Fibroblast of skin of scalp (primary cell): ENCODE measurements around the gene STK35.
"Not testable (repeated sequence)": the region's sequence is repeated elsewhere in the genome, so short reads cannot be mapped to it uniquely, and the experiment has no call there.

ENCODE experiments used
- DNase-seq: peaks from one replicate; pipeline ENCODE4 v3.0.0-alpha.2; 2013

The STK35 gene

DNA sequence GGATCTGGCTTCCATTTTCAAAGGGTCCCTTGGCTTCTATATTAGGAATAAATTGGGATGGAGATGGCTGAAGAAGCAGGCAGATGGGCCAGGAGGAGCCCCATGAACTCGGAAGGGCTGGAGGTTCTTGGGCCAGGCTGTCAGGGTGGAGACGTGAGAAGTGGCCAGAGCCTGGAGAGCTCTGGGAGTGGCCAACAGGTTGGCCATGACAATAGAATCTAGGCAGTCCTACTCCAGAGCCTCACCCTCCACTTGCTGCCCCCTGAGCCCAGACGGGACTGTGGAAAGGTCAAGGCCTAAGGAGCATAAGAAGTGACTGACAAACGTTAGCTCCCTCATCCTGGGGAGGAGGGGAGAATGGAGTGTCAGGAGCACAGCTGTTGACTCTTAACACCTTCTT, 62.1 kb downstream of the STK35 start:
- DNase-seq, result no peak

- DNase-seq, result no peak
Measured at GRCh38 chr20:2164421-2164820, 62.8 kb downstream of the STK35 start.

DNA sequence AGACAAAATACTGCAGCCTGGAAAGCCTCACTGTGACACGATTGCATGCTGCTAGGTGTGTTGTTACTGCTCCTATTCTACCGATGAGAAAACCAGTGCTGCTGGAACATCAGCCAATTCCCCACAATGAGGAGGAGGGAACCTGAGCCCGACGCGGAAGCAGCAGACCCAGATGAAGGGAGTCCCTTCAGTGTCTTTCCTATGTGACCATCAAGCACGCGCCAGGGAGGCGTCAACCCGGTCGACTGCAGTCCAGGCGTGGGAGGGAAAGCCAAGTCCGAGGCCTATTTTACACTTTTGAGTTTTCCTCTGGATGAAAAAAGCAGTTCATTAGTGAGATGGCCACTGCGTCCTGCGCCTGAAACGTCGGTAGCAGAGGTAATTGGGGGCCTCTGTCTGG, 63.3 kb downstream of the STK35 start:
- no peak for DNase-seq

- DNase-seq, result no peak
Measured at GRCh38 chr20:2165871-2166270, 64.2 kb downstream of the STK35 start.

- no peak for DNase-seq
Measured at GRCh38 chr20:2167112-2167511, 65.5 kb downstream of the STK35 start.

DNA sequence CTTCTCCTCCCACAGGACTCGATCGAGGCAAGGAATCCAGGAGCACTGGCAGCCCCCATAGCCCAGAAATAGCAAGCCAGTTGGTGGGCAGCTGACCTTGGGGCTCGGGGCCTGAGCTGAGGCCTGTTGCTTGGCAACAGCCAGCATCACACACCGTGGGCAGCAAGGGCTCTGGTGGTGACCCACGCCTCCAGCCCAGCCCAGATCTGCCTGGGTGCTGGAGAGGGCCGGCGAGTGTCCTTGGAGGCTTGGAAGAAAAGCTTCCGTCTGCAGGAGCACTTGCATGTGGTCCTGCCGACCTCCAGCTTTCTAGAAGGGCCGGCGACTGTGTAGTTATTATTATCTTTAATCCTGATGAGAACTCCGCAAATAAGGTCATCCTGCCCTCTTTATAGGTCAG, 67.3 kb downstream of the STK35 start:
- DNase-seq, result no peak

DNA sequence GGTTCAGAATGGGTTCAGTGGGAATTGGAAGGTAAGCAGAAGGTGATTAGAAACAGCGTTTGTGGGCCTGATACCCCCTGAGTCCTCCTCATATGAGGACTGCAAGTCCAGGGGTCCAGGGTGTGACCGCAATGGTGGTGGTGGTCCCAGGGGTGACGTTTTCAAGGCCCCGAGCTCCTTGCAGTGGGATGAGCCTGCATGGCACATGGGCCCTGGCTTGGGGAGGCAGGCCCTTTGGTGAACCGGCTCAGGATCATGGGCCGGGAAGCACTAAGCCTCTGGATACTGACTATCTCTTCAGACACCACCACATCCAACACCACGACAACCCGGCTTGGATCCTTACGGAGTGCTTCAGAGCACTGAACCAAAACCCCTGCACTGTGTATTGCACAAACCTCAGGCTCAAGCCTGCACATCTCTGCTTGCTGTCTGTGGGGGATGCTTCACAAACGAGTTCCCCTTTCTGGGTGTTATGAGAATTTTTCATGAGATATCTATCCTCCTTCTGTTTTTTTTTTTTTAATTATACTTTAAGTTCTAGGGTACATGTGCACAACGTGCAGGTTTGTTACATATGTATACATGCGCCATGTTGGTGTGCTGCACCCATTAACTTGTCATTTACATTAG, 67.9 kb downstream of the STK35 start:
- DNase-seq, result no peak

- DNase-seq, result no peak
Measured at GRCh38 chr20:2170404-2170803, 68.8 kb downstream of the STK35 start.

DNA sequence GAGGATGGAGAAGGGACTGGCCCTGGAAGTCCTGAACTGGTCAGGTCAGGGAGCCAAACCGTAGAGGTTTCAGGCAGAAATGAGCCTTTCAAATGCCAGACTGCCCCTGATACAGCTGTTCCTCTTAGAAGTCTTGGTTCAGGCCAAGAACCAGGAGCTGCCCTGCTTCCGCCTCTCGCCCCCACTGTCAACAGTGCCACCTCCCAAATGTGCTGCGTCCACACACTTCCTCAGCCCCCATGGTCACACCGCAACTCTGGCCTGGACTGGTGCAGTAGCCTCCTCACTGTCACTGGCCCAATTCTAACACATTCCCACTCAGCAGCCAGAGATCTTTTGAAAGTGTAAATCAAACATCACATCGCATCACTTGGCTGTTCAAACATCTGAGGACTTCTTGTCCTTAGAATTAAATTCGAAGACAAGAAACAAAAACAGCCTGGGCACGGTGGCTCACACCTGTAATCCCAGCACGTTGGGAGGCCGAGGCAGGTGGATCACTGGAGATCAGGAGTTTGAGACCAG, 69.7 kb downstream of the STK35 start:
- no peak for DNase-seq

- DNase-seq, result not testable (repeated sequence)
Measured at GRCh38 chr20:2171840-2172239, 70.2 kb downstream of the STK35 start.

- peak; percentile 53 for DNase-seq
Measured at GRCh38 chr20:2172305-2173175, 70.9 kb downstream of the STK35 start.

- DNase-seq, result no peak
Measured at GRCh38 chr20:2173186-2173585, 71.6 kb downstream of the STK35 start.

DNA sequence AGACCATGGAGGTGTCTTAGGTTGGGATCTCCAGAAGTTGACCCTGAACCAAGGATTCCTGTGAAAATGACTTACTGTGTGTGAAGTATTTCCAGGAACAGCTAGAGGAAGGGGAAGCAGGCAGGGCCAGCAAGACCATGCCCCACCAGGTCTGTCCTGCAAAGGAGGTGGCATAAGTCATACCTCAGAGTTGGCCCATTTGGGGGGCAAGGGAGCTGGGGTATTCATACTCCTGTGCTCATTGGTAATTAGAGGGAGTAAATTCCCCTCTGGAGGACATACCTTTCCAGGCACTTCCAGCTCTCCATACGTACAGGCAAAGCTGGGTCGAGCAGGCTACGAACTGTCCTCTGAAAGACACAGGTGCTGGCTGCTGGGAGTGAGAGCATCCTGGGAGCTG, 72.4 kb downstream of the STK35 start:
- no peak for DNase-seq

DNA sequence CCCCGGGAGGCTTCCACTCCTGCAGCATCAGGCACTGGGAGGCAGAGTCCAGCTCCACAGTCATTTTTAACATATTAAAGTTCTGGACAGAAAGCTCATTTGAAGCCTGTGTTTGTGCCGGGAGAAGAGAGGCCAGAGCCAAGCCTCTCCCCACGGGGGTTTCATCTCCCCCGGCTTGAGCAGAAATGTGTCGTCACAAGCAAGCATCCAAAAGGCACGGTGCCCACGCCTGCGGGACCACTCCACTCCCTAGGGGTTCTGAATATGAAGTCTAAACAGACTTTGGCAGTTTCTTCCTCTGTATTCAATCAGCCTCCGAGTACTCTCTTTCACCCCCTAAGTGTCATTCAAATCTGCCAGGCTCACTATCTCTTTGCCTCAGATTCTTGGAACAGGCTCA, 75.3 kb downstream of the STK35 start:
- no peak for DNase-seq

GRCh38 chr20:2178318-2179232, 76.9 kb downstream of the STK35 start:
- no peak for DNase-seq

GRCh38 chr20:2179233-2179580, 77.6 kb downstream of the STK35 start:
- DNase-seq, result no peak

DNA sequence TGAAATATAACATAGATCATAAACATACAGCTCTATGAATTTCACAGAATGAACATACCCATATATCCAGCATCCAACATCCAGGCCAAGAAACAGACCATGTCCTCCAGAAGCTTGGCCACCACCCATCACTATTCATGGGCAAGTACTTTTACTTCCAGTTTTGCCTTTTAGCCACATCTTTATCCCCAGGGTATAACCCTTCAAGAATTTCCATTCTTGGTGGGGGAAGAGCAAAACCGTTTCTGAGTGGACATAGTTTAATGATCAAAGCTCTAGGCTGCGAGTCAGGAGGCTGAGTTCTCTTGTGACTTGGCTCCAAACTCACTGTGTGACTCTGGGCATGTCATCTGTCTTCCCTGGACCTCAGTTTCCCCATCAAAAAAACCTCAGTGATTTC, 78.3 kb downstream of the STK35 start:
- DNase-seq, result no peak

DNA sequence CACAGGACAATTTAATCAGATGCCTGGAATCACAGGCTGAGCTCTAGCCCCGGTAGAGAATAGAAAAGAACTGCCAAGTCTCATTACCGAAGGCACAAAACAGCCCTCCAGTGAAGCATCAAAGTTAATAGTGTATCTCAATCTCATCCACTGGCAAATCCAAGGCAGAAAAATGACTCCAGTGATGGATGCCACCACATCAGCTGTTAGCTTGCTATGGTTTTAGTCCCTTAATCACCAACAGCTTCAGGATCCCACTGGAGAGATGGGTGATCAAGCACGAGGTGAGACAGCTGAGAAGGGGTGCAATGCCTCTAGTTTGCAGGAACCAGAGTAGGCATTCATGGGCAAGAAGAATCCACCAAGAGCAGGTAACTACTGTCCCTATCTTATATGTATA, 81.8 kb downstream of the STK35 start:
- no peak for DNase-seq

GRCh38 chr20:2184933-2185332, 83.3 kb downstream of the STK35 start:
- not testable (repeated sequence) for DNase-seq

GRCh38 chr20:2195614-2196013, 94.0 kb downstream of the STK35 start:
- no peak for DNase-seq

DNA sequence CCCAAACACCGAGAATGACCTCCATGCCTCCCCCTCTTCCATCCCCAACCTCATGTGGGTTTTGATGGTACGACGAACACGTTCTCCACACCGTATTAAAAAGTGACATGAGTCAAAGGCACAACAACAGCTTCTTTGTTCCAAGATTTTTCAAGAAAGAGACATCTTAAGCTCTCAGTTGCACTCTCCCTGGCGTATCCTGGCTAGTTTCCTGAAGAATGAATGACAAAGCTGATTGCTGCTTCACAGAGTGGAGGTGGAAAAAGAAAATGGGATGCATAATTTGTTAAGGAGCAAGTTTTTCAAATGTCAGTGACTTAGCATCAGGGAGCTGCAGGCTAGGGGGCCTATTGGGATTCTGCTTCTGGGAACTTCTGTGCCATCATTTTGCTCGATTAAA, 95.5 kb downstream of the STK35 start:
- DNase-seq, result no peak
